RWPE1 (cell line): ENCODE data around the gene GLS2.
A peak's percentile ranks its signal among the peaks of the same experiment; 100 is the strongest.

Experiments used
- CTCF ChIA-PET: fragments of 350-600 bp; sonication (Branson Sonifier 250); formaldehyde crosslinking; extraction: SDS; loops from one replicate; lab custom pipeline; 2021; lab: Yijun Ruan, JAX
- POLR2A ChIA-PET: fragments of 400-600 bp; formaldehyde crosslinking; extraction: SDS; loops from one replicate; lab custom pipeline; 2020; ENCODE audit warnings: antibody characterized with exemption; ENCODE audit not compliant: low non-redundant PET; lab: Yijun Ruan, JAX
- DNase-seq: peaks from one replicate; pipeline ENCODE4 v3.0.0; 2012; ENCODE audit warnings: low spot score
- H3K27ac ChIP-seq: fragments of 450-650 bp; 2 replicates; pipeline ENCODE4 v1.5.1; 2017
- CTCF ChIP-seq: fragments of 450-650 bp; conservative IDR thresholded peaks from 2 replicates; pipeline ENCODE4 v1.5.1; 2017; ENCODE audit warnings: low read depth, mild to moderate bottlenecking

Gene GLS2

GRCh38 chr12:56461235-56462159, 26.5 kb downstream of the GLS2 start:
- no peak for TF ChIP-seq CTCF
- CTCF ChIA-PET = interaction anchor here (0.6 kb wide), 1 partner anchor 68 kb away, joined by 3 read pairs; no protein-coding TSS in a partner anchor
- POLR2A ChIA-PET = interaction anchor here (0.6 to 1.5 kb wide), 2 partner anchors 11 to 12 kb away, joined by 3 to 6 read pairs; partner anchors contain the start of gene TIMELESS
- peak; percentile 18 for DNase-seq
- no peak overlapping the region for H3K27ac ChIP-seq

GRCh38 chr12:56457817-56458216, 30.1 kb downstream of the GLS2 start:
- CTCF ChIA-PET = no interaction called here
- H3K27ac ChIP-seq = no peak overlapping the region
- POLR2A ChIA-PET = interaction anchor here (1.1 kb wide), 1 partner anchor 20 kb away, joined by 5 read pairs; no protein-coding TSS in a partner anchor
- TF ChIP-seq CTCF = no peak
- DNase-seq = no peak

GRCh38 chr12:56454557-56454956, 33.4 kb downstream of the GLS2 start, which contains the start of gene MIP:
MIP (minus strand) TSS chr12:56454657; CDS start chr12:56454613, 44 bp downstream.
- POLR2A ChIA-PET = no interaction called here
- CTCF ChIA-PET = interaction anchor here (1.1 kb wide), 1 partner anchor 10 kb away, joined by 3 read pairs; no protein-coding TSS in a partner anchor
- TF ChIP-seq CTCF = no peak
- DNase-seq = no peak
- no peak within 1 kb of the TSS for H3K27ac ChIP-seq

- TF ChIP-seq CTCF = no peak
- no peak overlapping the region for H3K27ac ChIP-seq
- no peak for DNase-seq
- CTCF ChIA-PET = interaction anchor here (0.6 kb wide), 1 partner anchor 109 kb away, joined by 5 read pairs; no protein-coding TSS in a partner anchor
- POLR2A ChIA-PET = interaction anchor here (0.5 to 0.6 kb wide), 2 partner anchors 10 to 130 kb away, joined by 3 to 8 read pairs; no protein-coding TSS in a partner anchor
Observed at GRCh38 chr12:56451147-56451546, 36.8 kb downstream of the GLS2 start.

- no peak for DNase-seq
- ChIA-PET POLR2A (interaction anchor here (0.6 kb wide), 2 partner anchors 14 to 129 kb away, joined by 3 to 8 read pairs; no protein-coding TSS in a partner anchor), CTCF (interaction anchor here (0.6 kb wide), 1 partner anchor 108 kb away, joined by 5 read pairs; no protein-coding TSS in a partner anchor)
- no peak for TF ChIP-seq CTCF
- H3K27ac ChIP-seq = no peak overlapping the region
Observed at GRCh38 chr12:56450241-56450640, 37.7 kb downstream of the GLS2 start.

- TF ChIP-seq CTCF = no peak
- H3K27ac ChIP-seq = peak overlapping the region; percentile 97
- ChIA-PET POLR2A (interaction anchor here (0.6 to 1.0 kb wide), 5 partner anchors 11 to 129 kb away, joined by 3 to 6 read pairs (median 5); partner anchors contain the start of gene STAT2), CTCF (no interaction called here)
- DNase-seq = no peak
Observed at GRCh38 chr12:56449622-56449984, 38.4 kb downstream of the GLS2 start.
